Gastrocnemius medialis (tissue), 4 donors: ENCODE data around the gene FSTL1. TPM values are rescaled to one million over a fixed set of nuclear protein-coding genes. Genes with fewer than 3 reads are reported as not detected.

Source experiments
- ATAC-seq, 2 donors: fragments of 150-250 bp; one replicate each; pipeline ENCODE4 v1.9.1; 2016
- DNase-seq, 2 donors: peaks; one replicate each; pipeline ENCODE4 v3.0.0-alpha.2; 2019
- H3K27ac ChIP-seq, 4 donors: fragments of 200-600 bp; sonication (generic); 1 replicate in 1 of 4; 2 replicates in 3 of 4; pipeline ENCODE4 v1.5.1; 2016 to 2018; ENCODE audit warnings: mild to moderate bottlenecking in 2 of 4, moderate library complexity in 1 of 4
- H3K27me3 ChIP-seq, 3 donors: fragments of 200-600 bp; sonication (generic) in 2 of 3; 1 replicate in 1 of 3; 2 replicates in 2 of 3; pipeline versions ENCODE4 v1.5.1 to v1.6.0; 2016 to 2019; ENCODE audit warnings: mild to moderate bottlenecking in 1 of 3, moderate library complexity in 1 of 3
- H3K36me3 ChIP-seq, 2 donors: fragments of 200-600 bp; sonication (generic) in 1 of 2; one replicate each; pipeline ENCODE4 v1.5.1; 2017 to 2018
- H3K4me1 ChIP-seq, 2 donors: fragments of 200-600 bp; sonication (generic) in 1 of 2; one replicate each; pipeline ENCODE4 v1.5.1; 2016 to 2017; ENCODE audit warnings: mild to moderate bottlenecking in 2 of 2
- H3K4me3 ChIP-seq, 4 donors: fragments of 200-600 bp; sonication (generic) in 3 of 4; 1 replicate in 1 of 4; 2 replicates in 3 of 4; pipeline ENCODE4 v1.5.1; 2016 to 2019; ENCODE audit warnings: mild to moderate bottlenecking in 2 of 4
- H3K9me3 ChIP-seq, 3 donors: fragments of 200-600 bp; sonication (generic) in 2 of 3; 1 replicate in 1 of 3; 2 replicates in 2 of 3; pipeline ENCODE4 v1.5.1; 2016 to 2019
- CTCF ChIP-seq, 5 experiments: fragments of 450-650 bp in 3 of 5; fragments of 200-600 bp in 2 of 5; sonication (generic) in 2 of 5; IDR thresholded peaks in 4 of 5; conservative IDR thresholded peaks in 1 of 5; 1 replicate in 4 of 5; 2 replicates in 1 of 5; pipeline ENCODE4 v1.5.1; 2016 to 2019; ENCODE audit warnings: antibody characterized with exemption in 5 of 5, mild to moderate bottlenecking in 3 of 5, moderate library complexity in 3 of 5
- POLR2A ChIP-seq, 2 donors: fragments of 450-650 bp; IDR thresholded peaks; one replicate each; pipeline ENCODE4 v1.6.1; 2017; ENCODE audit warnings: antibody characterized with exemption in 2 of 2, mild to moderate bottlenecking in 2 of 2, moderate library complexity in 2 of 2
- in situ Hi-C, 4 donors: fragments of 200-750 bp; cut with MboI; loops; one replicate each; pipeline versions ENCODE4 v1.15.0 to v1.8.0; 2017; ENCODE audit warnings: low sequenced_read_pairs in 4 of 4
- intact Hi-C: fragments of 100-400 bp; cut with DNase I; formaldehyde crosslinking; loops from one replicate; pipeline ENCODE4 v1.15.1; 2023; ENCODE audit warnings: low total_unique reads
- total RNA-seq, 4 donors: library from RNA; depleted of rRNA; stranded (reverse); fragments of >200 nt; gene quantifications; one replicate each; pipeline versions ENCODE4 v1.1.0 to v1.2.3, GENCODE V29; 2016

Gene FSTL1
- total RNA-seq, 4 donors from 2014 or later = 33.4 to 77.5 (median 44.0) TPM

GRCh38 chr3:120410541-120410940 is 40.3 kb downstream of the FSTL1 start:
- Histone ChIP-seq H3K4me3 (no peak overlapping the region), H3K4me1 (no peaks in the 10 kb centered on the region), H3K36me3 (peaks cover 0 to 15% of the 10 kb centered on the region in 2 donors), H3K9me3 (no peaks in the 10 kb centered on the region), H3K27me3 (no peaks in the 10 kb centered on the region), H3K27ac (no peak overlapping the region)
- in situ Hi-C loops (loop anchor here in 3 of 4 donors (5.0 to 25.0 kb wide), 3 partner anchors 166 to 523 kb away; no protein-coding TSS in a partner anchor), intact Hi-C loops (no loop called here)
- TF ChIP-seq POLR2A (IDR thresholded peaks at IDR 0.05) = no peak
- ATAC-seq = no peak
- no peak for DNase-seq

- H3K36me3 ChIP-seq = peaks cover 0 to 15% of the 10 kb centered on the region in 2 donors
- no peak for TF ChIP-seq CTCF (IDR thresholded peaks at IDR 0.05 in 4 of 5, conservative IDR thresholded peaks at IDR 0.05 in 1 of 5)
- no peak for TF ChIP-seq POLR2A (IDR thresholded peaks at IDR 0.05)
- intact Hi-C loops = no loop called here
Measured at GRCh38 chr3:120410116-120410515, 40.7 kb downstream of the FSTL1 start.

GRCh38 chr3:120407508-120408287 is 43.1 kb downstream of the FSTL1 start:
- Histone ChIP-seq H3K4me1 (no peaks in the 10 kb centered on the region), H3K27ac (no peak overlapping the region), H3K9me3 (no peaks in the 10 kb centered on the region), H3K36me3 (peaks cover 0 to 22% of the 10 kb centered on the region in 2 donors), H3K27me3 (no peaks in the 10 kb centered on the region), H3K4me3 (no peak overlapping the region)
- in situ Hi-C loops = loop anchor here in 3 of 4 donors (10.0 to 25.0 kb wide), 2 partner anchors 163 to 520 kb away; no protein-coding TSS in a partner anchor
- no peak for ATAC-seq
- no peak for TF ChIP-seq POLR2A (IDR thresholded peaks at IDR 0.05)
- TF ChIP-seq CTCF (IDR thresholded peaks at IDR 0.05 in 4 of 5, conservative IDR thresholded peaks at IDR 0.05 in 1 of 5) = no peak
- intact Hi-C loops = no loop called here
- no peak for DNase-seq

More at GRCh38 chr3:120410116-120410515, 40.7 kb downstream of the FSTL1 start:
- Histone ChIP-seq H3K27me3 (no peaks in the 10 kb centered on the region), H3K4me3 (no peak overlapping the region), H3K27ac (no peak overlapping the region), H3K4me1 (no peaks in the 10 kb centered on the region), H3K9me3 (no peaks in the 10 kb centered on the region)
- ATAC-seq (no peak), DNase-seq (no peak)
- in situ Hi-C loops = loop anchor here in 3 of 4 donors (5.0 to 25.0 kb wide), 3 partner anchors 165 to 523 kb away; no protein-coding TSS in a partner anchor

- Histone ChIP-seq H3K4me3 (no peak overlapping the region), H3K27me3 (no peaks in the 10 kb centered on the region), H3K9me3 (no peaks in the 10 kb centered on the region), H3K36me3 (peaks cover 0 to 32% of the 10 kb centered on the region in 2 donors), H3K4me1 (no peaks in the 10 kb centered on the region), H3K27ac (no peak overlapping the region)
- TF ChIP-seq POLR2A (IDR thresholded peaks at IDR 0.05) (no peak), CTCF (IDR thresholded peaks at IDR 0.05 in 4 of 5, conservative IDR thresholded peaks at IDR 0.05 in 1 of 5) (no peak)
- ATAC-seq (no peak), DNase-seq (no peak)
- in situ Hi-C loops = loop anchor here in 3 of 4 donors (10.0 to 25.0 kb wide), 2 partner anchors 160 to 518 kb away; no protein-coding TSS in a partner anchor
- intact Hi-C loops = no loop called here
Measured at GRCh38 chr3:120404876-120405275, 45.9 kb downstream of the FSTL1 start.

GRCh38 chr3:120402257-120402656 is 48.5 kb downstream of the FSTL1 start:
- Histone ChIP-seq H3K4me1 (no peaks in the 10 kb centered on the region), H3K27me3 (no peaks in the 10 kb centered on the region), H3K9me3 (no peaks in the 10 kb centered on the region), H3K27ac (no peak overlapping the region), H3K4me3 (no peak overlapping the region), H3K36me3 (peaks cover 0 to 33% of the 10 kb centered on the region in 2 donors)
- DNase-seq (no peak), ATAC-seq (no peak)
- in situ Hi-C loops = loop anchor here in 3 of 4 donors (10.0 to 25.0 kb wide), 2 partner anchors 157 to 515 kb away; no protein-coding TSS in a partner anchor
- intact Hi-C loops = no loop called here
- TF ChIP-seq POLR2A (IDR thresholded peaks at IDR 0.05) (no peak), CTCF (IDR thresholded peaks at IDR 0.05 in 4 of 5, conservative IDR thresholded peaks at IDR 0.05 in 1 of 5) (no peak)
